ENCODE data around the gene PRKG1.
A peak's percentile ranks its signal among the peaks of the same experiment; 100 is the strongest.
"Not testable (repeated sequence)": the region's sequence is repeated elsewhere in the genome, so short reads cannot be mapped to it uniquely, and the experiment has no call there.

PRKG1 gene

DNA sequence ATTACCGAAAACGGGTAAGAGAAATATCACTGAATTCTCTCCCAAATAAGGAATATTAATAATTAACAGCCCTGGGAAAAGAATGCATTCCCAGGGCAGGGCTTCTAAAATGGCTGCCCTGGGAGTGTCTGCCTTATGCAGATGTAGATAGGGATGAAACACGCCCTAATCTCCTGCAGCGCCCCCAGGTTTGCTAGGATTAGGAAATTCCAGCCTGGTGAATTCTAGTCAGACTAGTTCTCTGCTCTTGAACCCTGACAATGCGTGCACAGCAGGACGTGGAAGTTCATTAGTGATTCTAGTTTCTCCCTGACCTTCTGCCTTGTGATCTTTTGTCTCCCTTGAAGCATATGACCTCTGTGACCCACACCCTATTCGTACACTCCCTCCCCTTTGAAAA lies 1130.6 kb downstream of the PRKG1 start:
- DNase-seq, result not testable (repeated sequence)

DNA sequence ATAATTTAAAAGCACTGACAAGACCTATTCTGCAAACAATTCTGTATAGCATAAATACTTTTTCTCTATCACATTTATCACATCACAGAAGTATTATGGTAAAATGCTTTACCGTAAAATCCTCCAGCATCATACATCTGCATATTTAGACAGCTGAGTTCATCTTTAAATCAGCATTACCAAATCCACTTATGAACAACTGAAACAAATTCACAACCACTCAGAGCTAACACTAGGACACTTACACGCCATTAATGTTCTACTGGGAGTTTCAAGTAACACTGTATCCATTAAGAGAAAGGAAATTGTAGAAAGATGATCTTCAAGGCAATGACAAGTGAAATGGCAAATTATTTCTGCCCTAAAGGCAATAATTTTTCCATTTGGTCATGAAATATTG lies 1134.1 kb downstream of the PRKG1 start:
- no peak for DNase-seq

DNA sequence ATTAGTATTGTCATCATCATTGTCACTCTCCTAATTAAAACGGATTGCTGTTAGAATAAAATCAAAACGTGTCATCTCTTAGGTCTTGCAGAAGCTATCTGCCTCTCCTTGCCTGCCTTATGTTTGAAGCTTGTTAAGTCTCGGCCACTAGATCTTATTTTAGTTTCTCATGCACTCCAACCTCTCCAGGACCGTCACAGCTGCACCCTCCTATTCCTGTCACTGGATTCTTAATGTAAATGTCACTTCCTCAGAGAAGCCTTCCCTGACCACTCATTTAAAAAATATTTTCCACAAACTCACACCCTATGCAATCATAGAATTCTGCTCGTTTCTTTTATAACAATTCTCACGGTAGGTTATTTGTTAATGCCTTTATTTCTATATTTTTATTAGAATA lies 1135.9 kb downstream of the PRKG1 start:
- no peak for DNase-seq

DNA sequence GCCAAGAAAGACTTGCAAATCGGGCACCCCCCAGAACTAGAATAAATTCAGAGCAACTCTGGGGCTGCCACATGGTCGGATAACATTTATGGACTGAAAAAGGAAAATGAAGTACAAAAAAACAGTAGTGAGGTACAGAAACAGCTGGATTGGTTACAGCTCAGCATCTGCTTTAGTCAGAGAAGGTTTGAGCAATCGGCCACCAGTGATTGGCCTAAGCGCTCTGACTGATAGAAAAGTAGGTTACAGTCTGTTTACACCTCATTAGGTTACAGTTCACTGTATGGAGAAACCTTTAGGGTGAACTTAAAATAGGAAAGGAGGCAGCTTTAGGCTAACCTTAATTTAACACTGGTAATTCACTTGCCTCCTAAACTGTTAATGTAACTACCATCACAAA lies 1137.8 kb downstream of the PRKG1 start:
- DNase-seq, result no peak

DNA sequence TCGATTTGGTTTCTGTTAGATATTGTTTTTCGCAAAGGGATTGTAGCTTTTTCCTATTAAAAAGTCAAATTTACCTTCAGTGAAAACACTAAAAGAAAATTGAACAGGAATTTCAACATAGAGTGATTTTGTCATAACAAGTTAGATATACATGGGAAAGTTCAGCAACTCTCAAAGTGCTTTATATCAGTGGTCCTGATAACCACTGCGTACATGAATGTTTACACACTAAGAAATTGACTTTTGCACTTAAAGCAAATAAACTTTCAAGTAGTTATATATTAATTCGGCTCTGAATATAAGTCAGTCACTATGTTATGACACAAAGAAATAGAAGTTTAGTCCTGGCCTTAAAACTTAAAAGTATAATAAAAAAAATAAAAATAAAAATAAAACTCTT lies 1138.5 kb downstream of the PRKG1 start:
- no peak for DNase-seq

DNA sequence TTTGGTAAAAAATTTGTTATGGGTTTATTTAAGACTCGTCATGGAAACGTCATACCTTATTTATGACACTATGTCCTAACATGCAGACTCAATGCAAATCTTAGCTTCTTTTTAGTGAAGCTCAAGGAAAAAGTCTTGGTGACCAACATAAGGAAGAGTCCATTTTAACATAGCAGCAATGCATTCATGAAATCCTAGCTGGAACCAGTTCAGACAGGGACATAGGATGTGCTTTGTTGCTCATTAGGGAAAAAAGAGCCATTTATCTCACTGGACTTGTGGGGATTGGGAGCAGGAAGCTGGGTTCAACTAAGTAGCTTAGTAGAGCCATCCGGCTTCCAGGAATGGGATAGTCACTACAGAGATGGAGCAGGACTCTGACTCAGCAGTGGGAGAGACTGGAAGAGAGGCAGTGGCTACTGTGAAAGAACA lies 1139.0 kb downstream of the PRKG1 start:
- no peak for DNase-seq

DNA sequence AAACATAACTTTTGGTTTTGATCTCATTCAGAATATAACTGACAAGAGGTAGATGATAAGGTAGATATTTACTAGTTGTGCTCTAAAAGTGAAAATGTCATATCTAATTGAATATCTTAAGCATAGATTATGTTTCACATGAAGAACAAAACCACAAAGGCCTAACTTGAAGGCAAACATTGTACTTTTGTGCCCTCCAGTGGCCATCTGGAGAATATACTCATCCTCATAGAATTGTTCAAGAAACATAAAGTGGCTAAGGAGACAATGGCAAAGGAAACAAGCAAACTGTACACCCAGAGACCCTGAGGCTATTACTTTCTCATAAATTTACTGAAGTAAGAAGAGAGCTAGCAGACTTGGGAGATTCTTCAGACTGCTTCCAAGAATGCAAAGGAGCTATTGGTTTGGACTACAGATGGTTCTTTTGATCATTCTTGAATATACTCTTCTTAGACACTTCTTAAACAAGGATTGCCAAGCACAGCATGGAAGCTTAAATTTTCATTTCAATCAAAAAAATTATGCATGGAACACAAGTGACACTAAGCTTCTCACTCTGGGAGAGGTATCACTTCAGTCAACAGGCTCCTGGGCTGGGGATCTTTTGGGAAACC lies 1141.6 kb downstream of the PRKG1 start:
- peak; percentile 26 to 56 for DNase-seq

DNA sequence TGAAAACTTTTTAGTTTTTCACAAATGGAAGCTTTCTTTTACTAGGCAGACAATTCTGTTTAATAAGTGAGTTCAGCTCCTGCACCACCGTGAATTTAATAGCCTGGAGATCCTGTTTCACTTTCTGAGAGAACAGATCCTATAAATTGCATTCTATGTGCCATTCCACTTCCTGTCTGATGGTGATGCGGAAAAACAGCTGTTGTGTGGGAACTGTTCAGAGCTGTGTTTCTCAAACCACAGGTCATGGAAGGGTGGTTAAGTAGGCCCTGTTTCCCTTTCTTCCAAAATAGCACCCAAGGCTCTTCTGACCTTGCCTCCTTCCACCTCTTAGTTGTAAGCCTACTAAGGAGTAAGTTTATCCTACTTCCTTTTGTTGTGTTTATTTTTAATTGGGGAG lies 1142.6 kb downstream of the PRKG1 start:
- DNase-seq, result no peak

DNA sequence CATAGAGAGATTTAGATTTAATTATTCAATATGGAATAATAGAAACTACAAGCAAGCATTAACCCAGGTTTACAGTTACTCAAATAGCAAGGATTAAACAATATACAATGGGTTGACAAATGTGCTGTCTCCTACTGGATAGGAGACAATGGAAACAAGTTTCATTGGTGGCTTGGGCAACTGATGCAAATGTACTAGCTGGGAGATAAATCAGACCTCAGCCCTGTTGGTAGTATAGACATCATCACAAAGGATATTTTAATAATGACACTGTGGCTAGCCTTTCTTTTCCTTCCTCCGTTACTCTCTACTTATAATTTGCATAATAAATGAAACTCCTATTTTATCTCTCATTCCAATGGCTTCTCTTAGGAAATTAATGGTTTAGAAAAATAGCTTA lies 1143.2 kb downstream of the PRKG1 start:
- DNase-seq, result no peak

DNA sequence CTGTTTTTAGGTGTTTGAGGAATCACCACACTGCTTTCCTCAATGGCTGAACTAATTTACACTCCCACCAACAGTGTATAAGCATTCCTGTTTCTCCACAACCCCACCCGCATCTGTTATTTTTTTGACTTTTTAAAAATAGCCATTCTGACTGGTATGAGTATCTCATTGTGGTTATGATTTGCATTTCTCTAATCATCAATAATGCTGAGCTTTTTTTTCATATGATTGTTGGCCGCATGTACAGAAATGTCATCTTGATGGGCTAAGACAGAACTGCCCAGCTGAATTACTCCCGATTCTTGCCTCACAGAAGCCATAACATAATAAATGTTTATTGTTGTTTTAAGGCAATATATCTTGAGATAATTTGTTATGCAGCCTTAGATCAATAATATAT lies 1146.7 kb downstream of the PRKG1 start:
- DNase-seq, result no peak

DNA sequence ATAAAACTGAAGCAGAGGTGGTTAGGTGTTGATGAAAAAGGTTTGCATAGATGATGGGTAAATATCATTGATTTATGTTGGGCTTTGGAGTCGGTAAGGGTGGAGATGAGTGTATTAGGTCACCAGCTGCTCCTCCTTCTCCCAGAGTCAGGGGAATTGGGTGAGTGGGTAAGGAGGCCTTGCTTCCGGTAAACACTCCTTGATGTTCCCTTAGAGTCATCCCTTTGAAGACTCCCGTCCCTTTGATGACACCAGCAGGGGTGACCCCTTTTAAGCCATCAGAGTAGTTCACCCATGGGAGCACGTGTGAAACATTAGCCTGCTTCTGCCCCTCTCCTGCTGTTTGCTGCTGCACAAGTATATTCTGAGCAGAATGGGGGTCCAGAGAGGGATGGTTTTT lies 1147.6 kb downstream of the PRKG1 start:
- no peak for DNase-seq

DNA sequence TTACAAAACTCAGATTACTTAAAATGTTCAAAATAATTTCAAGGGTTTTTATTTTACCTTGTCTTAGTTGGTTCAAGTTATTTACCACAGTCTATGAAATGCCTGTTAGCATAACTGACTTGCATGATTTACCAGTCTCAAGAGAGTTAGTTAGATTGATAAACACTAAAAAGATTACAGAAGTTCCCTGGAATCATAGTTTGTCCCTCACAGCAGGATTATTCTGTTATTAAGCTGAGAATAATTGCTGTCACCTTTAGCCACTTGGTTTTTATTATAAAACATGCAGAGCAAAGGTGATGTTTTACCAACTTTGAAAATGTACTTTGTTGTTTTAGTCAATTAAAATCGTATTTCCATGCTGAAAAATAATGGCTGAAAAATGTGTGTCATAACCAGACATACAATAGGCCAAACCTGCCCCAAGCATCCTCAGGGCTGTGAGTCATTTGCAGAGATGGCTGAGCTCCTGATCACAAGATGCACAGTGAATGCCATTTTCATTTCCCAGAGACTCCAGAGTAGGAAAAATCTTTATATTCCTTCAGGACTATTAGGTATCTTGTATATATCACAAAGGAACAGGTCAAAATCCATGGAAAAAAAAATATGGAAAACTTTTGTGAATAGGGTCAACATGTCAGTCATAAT lies 1152.0 kb downstream of the PRKG1 start:
- no peak for DNase-seq

DNA sequence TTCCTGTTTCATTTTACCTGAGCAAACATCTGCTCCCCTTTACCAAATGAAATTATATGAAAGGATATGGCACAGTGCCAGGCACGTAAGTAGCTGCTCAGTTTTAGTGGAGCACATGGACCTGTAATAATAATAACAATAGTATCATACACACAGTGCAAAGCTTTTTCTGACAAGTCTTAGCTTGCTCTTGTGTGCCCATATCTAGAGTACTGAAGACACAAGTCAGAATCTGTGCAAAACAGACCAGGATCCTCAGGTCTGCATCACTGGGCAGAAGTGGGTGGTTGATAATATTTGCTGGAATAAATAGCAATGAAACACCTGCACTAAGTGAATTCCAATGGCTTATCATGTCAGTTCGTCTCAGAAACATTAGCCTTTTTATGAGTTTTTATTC lies 1154.3 kb downstream of the PRKG1 start:
- DNase-seq, result no peak

DNA sequence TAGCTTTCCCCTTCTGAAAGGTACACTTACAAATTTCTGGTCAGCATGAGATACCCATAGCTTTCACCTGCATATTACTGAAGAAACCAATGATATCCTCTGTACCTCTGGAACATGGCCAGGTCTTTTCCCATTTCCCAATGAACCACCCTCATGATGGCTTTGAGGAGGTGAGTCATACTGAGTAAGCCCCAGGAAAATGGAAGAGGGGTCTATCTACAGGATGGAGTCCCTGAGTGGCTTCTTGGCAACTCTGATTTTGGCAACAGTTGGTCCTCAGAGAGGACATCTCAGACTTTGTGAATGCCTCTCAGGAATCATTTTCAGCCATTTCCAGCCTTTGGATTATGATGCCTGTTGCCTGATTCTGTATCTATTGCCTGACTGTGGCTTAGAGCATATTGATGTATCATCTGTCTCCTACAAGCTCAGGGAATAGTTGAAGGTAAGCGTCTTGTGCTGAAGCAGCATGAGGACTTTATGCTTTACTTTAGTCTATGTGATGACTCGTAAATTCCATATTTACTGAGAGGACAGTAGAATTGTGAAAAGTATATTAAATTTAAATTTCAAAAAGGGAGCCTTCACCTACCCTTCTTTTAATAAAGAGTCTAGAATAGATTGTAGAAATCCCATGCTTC lies 1155.1 kb downstream of the PRKG1 start:
- no peak for DNase-seq

DNA sequence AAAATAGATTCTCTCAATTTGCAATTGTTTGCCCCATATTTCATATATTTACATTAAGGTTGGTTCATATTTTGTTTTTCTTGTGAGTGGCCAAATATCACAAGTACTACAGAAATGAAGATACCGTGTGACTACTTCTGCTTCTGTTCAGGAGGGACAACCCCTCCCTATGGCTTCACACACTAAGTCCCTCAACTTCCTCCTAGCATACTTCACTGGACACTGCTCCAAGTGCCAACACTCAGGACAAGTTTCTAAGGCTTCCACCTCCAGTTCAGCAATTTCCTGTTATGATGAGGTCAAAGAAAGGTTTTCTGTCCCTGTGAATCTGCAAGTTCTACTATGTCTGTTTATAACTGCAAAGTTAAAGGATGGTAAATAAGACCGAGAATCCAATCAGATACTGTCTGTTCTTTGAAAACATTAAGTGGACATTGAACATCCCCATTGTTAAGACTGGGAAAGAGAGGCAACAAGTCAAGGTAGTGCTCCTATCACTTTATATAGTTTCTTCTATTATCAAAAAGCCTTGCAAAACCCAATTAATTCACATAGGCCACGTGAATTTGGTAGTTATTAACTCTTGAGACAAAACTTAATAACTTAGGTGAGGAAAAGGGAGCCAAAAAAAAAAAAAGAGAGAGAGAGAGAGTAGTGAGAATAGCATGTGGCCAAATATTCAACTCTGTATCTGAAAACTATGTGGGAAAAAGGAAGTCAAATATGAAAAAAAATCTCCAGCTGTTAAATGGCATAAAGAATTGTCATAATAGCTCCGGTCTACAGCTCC lies 1158.5 kb downstream of the PRKG1 start:
- DNase-seq, result no peak

DNA sequence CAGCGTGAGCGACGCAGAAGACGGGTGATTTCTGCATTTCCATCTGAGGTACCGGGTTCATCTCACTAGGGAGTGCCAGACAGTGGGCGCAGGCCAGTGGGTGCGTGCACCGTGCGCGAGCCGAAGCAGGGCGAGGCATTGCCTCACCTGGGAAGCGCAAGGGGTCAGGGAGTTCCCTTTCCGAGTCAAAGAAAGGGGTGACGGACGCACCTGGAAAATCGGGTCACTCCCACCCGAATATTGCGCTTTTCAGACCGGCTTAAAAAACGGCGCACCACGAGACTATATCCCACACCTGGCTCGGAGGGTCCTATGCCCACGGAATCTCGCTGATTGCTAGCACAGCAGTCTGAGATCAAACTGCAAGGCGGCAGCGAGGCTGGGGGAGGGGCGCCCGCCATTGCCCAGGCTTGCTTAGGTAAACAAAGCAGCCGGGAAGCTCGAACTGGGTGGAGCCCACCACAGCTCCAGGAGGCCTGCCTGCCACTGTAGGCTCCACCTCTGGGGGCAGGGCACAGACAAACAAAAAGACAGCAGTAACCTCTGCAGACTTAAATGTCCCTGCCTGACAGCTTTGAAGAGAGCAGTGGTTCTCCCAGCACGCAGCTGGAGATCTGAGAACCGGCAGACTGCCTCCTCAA lies 1159.2 kb downstream of the PRKG1 start:
- DNase-seq, result not testable (repeated sequence)

DNA sequence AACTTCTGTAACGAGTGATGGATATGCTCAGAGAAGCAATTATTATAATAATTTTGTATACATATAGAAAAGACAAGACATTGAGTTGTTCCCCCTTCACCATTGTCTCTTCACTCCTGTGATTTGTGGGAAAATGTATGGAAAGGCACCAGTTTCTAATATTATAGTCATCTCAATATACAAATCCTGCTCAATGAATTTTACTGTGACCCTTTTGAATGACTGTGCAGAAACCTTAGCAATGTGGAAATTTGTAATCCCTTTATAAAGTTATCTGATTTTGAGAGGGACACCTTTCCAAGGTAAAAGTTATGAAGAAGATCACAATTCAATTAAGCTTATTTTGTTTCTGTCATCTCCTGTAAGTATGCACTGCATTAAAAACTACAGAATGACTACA lies 1165.5 kb downstream of the PRKG1 start:
- no peak for DNase-seq

DNA sequence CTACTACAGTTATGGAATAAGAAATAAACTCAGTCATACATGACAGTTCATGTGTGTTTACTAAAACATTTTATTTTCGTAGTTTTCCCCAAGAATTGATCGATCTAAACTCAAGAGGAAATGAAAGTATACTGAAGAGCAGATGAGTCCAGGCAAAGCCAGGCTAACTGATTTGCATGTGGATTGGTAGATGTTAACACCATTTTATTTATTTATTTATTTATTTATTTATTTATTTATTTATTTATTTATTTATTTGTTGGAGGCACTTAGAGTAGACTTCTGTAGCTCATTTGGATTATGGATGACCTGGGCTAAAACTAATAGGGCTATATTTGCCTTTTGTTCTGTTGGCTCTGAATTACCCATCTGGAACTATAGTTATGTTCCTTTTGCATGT lies 1171.3 kb downstream of the PRKG1 start:
- no peak for DNase-seq

DNA sequence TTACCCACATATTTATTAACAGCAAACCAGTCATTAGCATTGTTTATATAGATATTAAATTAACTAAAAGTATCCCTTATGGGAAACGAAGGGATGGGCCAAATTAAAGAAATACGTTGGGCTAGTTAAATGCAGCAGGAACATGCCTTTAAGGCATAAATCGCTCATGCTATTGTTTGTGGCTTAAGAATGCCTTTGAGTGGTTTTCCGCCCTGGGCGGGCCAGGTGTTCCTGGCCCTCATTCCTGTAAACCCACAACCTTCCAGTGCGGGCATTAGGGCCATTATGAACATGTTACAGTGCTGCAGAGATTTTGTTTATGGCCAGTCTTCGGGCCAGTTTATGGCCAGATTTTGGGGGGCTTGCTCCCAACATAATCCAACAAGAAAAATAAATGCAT lies 1173.6 kb downstream of the PRKG1 start:
- DNase-seq, result not testable (repeated sequence)

DNA sequence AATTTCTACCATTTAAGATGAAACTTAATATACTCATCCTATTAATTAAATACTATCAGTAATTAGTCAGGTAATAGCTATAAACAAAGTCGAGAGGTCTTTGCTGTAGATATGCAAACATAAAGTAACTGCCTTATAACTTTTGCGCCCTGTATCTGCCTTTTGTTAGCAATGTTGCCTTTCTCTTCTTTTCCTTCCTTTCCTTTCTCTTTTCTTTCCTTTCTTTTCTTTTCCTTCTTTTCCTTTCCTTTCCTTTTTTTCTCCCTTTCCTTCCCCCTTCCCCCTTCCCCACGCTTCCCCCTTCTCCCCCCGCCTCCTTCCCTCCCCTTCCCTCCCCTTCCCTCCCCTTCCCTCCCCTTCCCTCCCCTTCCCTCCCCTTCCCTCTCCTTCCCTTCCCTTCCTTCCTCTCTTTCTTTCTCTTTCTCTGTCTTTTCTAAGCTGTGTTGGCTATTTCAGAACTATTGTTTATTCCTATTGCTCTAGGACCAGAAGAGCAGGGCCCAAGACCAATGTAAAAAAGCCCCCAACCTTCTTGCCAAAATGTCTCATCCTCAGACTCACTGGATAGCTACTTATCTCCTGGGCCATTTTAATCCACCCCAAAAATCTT lies 1174.5 kb downstream of the PRKG1 start:
- no peak for DNase-seq

DNA sequence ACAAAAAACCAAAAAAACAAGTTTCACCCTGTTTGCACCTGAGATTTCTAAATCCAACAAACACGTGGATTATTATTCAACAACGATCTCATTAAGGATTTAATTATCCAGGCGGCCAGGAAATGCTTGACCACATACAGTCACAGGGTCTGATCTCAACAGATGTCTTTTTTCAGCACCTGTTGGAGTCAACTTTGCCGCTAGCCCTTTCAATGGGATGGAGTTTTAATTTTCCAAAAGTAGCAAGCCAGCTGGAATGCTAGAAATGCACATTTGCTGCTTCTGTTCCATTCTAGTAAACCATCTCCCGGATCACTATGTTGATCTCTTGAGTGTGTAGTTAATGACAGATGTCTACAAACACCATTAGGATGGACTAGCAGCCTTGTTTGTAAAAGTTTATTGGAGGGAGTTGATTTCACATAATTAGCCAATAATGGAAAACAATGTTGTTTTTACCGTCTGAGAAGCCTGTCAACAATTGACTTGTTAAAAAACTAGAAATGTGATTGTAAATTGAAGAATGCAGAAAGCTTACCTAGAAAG lies 1175.6 kb downstream of the PRKG1 start:
- DNase-seq, result no peak

DNA sequence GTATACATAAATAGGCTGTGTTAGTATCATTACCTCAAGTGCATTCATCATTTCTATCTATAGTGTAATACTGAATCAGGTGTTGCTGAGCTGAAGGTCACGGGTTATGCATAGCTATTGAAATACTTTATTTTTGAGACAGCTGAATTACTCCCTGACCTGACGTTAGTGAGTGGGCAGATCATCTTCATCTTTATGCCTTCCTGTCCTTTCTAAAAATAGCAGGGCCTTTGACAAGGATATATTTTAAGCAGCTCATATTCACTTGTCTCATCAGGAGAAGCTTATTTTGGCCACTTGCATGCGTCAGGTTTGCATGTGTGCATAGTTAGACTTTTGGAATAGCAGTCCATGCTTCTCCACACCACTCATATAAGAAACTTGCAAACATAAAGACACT lies 1176.2 kb downstream of the PRKG1 start:
- DNase-seq, result no peak

DNA sequence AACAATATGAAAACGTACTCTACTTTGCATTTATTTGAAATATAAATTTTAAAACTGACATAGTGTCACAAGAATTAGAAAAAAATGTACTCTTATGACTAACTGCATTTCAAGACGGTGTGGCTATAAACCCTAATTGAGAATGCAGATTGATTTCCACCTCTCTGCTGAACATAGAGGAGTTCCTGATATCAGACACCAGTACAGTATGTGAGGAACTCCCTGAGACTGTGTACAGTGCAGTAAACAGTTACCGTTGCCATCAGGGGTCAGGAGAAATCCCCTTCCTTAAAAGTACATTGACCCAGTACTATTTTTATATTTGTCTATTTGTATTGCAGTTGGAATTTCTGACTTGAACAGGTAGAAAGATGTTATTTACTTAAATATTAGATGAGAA lies 1178.0 kb downstream of the PRKG1 start:
- DNase-seq, result no peak

All from NCI-H446 (cell line).